Measurements from ENCODE around the gene FAM13B.

DNA sequence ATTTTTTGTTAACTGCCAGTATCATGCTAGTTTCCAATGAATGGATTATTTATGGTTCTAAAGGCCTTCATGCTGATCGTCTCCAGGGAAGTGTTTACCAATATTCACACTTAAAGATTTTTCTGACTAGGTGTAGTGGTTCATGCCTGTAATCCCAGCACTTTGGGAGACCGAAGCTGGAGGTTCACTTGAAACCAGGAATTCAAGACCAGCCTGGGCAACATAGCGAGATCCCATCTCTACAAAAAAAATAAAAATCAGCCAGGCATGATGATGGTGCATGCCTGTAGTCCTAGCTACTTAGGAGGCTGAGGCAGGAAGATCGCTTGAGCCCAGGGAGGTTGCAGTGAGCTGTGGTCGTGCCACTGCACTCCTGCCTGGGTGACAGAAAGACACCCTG is 43.5 kb downstream of the FAM13B start:
- TF ChIP-seq, protein P1, sequence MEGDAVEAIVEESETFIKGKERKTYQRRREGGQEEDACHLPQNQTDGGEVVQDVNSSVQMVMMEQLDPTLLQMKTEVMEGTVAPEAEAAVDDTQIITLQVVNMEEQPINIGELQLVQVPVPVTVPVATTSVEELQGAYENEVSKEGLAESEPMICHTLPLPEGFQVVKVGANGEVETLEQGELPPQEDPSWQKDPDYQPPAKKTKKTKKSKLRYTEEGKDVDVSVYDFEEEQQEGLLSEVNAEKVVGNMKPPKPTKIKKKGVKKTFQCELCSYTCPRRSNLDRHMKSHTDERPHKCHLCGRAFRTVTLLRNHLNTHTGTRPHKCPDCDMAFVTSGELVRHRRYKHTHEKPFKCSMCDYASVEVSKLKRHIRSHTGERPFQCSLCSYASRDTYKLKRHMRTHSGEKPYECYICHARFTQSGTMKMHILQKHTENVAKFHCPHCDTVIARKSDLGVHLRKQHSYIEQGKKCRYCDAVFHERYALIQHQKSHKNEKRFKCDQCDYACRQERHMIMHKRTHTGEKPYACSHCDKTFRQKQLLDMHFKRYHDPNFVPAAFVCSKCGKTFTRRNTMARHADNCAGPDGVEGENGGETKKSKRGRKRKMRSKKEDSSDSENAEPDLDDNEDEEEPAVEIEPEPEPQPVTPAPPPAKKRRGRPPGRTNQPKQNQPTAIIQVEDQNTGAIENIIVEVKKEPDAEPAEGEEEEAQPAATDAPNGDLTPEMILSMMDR (IDR thresholded peaks at IDR 0.05 in 4 of 5, conservative IDR thresholded peaks at IDR 0.05 in 1 of 5): no peak
- no peak for TF ChIP-seq POLR2A (IDR thresholded peaks at IDR 0.05)
